K562 (cell line): ENCODE measurements around the gene C1QTNF6. TPM values are rescaled to one million over a fixed set of nuclear protein-coding genes. Genes with fewer than 3 reads are reported as not detected.

Source experiments
- ATAC-seq: fragments of 200-7000 bp; cut with Tn5 transposase; 3 replicates; pipeline ENCODE4 v1.9.1; 2020; ENCODE audit warnings: moderate library complexity
- BruUV-seq: library from RNA; stranded (reverse); fragments of 400-500 nt; replicated peaks from 2 replicates; lab custom pipeline; 2021; lab: Mats Ljungman, UMichigan
- CTCF ChIA-PET: fragments of 300-600 bp; formaldehyde crosslinking; extraction: SDS; loops from one replicate; lab custom pipeline; 2021; ENCODE audit warnings: low intra/inter-chr PET ratio; lab: Yijun Ruan, JAX
- POLR2A ChIA-PET: fragments of 300-600, 350-650 bp; sonication (Branson Sonifier 250); formaldehyde crosslinking; extraction: SDS; loops from one replicate; lab custom pipeline; 2021; ENCODE audit warnings: antibody characterized with exemption, inconsistent platforms; lab: Yijun Ruan, JAX
- DNase-seq, 4 experiments: peaks; one replicate each; pipeline versions ENCODE4 v3.0.0 to v3.0.0-alpha.2; 2011 to 2018; ENCODE audit warnings: low spot score in 3 of 4, mixed read lengths in 3 of 4; ENCODE audit errors: extremely low read depth in 1 of 4
- FAIRE-seq: peaks from 2 replicates; lab custom pipeline; 2011; peaks lifted over from hg19 to GRCh38; lab: Jason Lieb, UNC
- H2AFZ ChIP-seq: 2 replicates; pipeline ENCODE4 v1.6.0; 2011; ENCODE audit warnings: low read depth, low read length, control low read depth, inconsistent platforms
- H3K27ac ChIP-seq: fragments of 200-600 bp; 3 replicates; pipeline ENCODE4 v1.8.0; 2011; ENCODE audit warnings: low read depth, mild to moderate bottlenecking, control low read depth, inconsistent platforms, low read length, moderate library complexity, mixed read lengths; ENCODE audit errors: extremely low read depth
- H3K27me3 ChIP-seq, 2 experiments: fragments of 300-600 bp in 1 of 2; 2 replicates in 1 of 2; 3 replicates in 1 of 2; pipeline versions ENCODE4 v1.6.0 to v1.8.0; 2011; ENCODE audit warnings: inconsistent platforms in 2 of 2, low read length in 2 of 2, mild to moderate bottlenecking in 1 of 2, mixed read lengths in 1 of 2, moderate library complexity in 1 of 2; ENCODE audit not compliant: control insufficient read depth in 2 of 2, insufficient read depth in 2 of 2
- H3K36me3 ChIP-seq: fragments of 300-600 bp; 3 replicates; pipeline ENCODE4 v1.8.0; 2011; ENCODE audit warnings: mild to moderate bottlenecking, low read length, inconsistent platforms; ENCODE audit not compliant: control insufficient read depth, insufficient read depth
- H3K4me1 ChIP-seq, 2 experiments: fragments of 200-600 bp in 1 of 2; replicated peaks in 1 of 2; 2 replicates in 1 of 2; 3 replicates in 1 of 2; pipeline versions ENCODE4 v1.5.1 to v1.8.0; 2011; ENCODE audit warnings: inconsistent platforms in 2 of 2, low read length in 2 of 2, mild to moderate bottlenecking in 1 of 2, mixed read lengths in 1 of 2, moderate library complexity in 1 of 2; ENCODE audit not compliant: control insufficient read depth in 2 of 2, insufficient read depth in 2 of 2
- H3K4me2 ChIP-seq: 2 replicates; pipeline ENCODE4 v1.6.1; 2011; ENCODE audit warnings: low read length, control low read depth, inconsistent platforms, mixed read lengths; ENCODE audit not compliant: insufficient read depth
- H3K4me3 ChIP-seq: fragments of 200-600 bp; sonication (generic), shearing (Covaris generic); 2 replicates; pipeline ENCODE4 v1.5.1; 2016; ENCODE audit warnings: control low read depth, inconsistent platforms
- H3K79me2 ChIP-seq: fragments of 200-600 bp; 3 replicates; pipeline ENCODE4 v1.8.0; 2011; ENCODE audit warnings: low read length, inconsistent platforms; ENCODE audit not compliant: control insufficient read depth, insufficient read depth
- H3K9ac ChIP-seq, 2 experiments: 2 replicates each; pipeline versions ENCODE4 v1.6.0 to v1.6.1; 2011; ENCODE audit warnings: low read depth in 2 of 2, low read length in 2 of 2, control low read depth in 1 of 2, inconsistent platforms in 1 of 2, mild to moderate bottlenecking in 1 of 2, mixed read lengths in 1 of 2; ENCODE audit not compliant: insufficient read depth in 1 of 2
- H3K9me1 ChIP-seq: one replicate; pipeline ENCODE4 v1.6.0; 2011; ENCODE audit warnings: inconsistent platforms, mild to moderate bottlenecking, low read length, moderate library complexity; ENCODE audit not compliant: control insufficient read depth, insufficient read depth
- H3K9me3 ChIP-seq: replicated peaks from 2 replicates; pipeline ENCODE4 v1.5.1; 2011; ENCODE audit warnings: low read depth, low read length, inconsistent platforms; ENCODE audit not compliant: control insufficient read depth, insufficient read depth
- H4K20me1 ChIP-seq: replicated peaks from 2 replicates; pipeline ENCODE4 v1.6.1; 2011; ENCODE audit warnings: low read length, inconsistent platforms, mixed read lengths; ENCODE audit not compliant: control insufficient read depth, insufficient read depth
- BCOR ChIP-seq: fragments of 450-650 bp; IDR thresholded peaks from 2 replicates; pipeline ENCODE4 v1.6.1; 2016
- DDX20 ChIP-seq: fragments of 450-650 bp; IDR thresholded peaks from 2 replicates; pipeline ENCODE4 v1.6.1; 2016; ENCODE audit warnings: missing genetic modification characterization, low read depth, mild to moderate bottlenecking, missing compliant biosample characterization, moderate library complexity
- DPF2 ChIP-seq: fragments of 450-650 bp; IDR thresholded peaks from 2 replicates; pipeline ENCODE4 v1.6.1; 2016
- ESRRA ChIP-seq: fragments of 450-650 bp; IDR thresholded peaks from 2 replicates; pipeline ENCODE4 v1.6.1; 2014; ENCODE audit warnings: low read depth, mild to moderate bottlenecking, moderate library complexity, borderline replicate concordance
- HCFC1 ChIP-seq: IDR thresholded peaks from 2 replicates; pipeline ENCODE4 v1.6.1; 2012; ENCODE audit warnings: low read depth, low read length, improper control_type of control experiment
- HDAC8 ChIP-seq: fragments of 450-650 bp; IDR thresholded peaks from 2 replicates; pipeline ENCODE4 v1.6.1; 2016; ENCODE audit warnings: mild to moderate bottlenecking, missing genetic modification characterization, moderate library complexity, missing compliant biosample characterization
- KLF1 ChIP-seq: fragments of 450-650 bp; IDR thresholded peaks from 2 replicates; pipeline ENCODE4 v1.6.1; 2016; ENCODE audit warnings: missing genetic modification characterization, missing compliant biosample characterization
- NCOR1 ChIP-seq: fragments of 450-650 bp; IDR thresholded peaks from 2 replicates; pipeline ENCODE4 v1.6.1; 2016; ENCODE audit warnings: mild to moderate bottlenecking, moderate library complexity
- NFRKB ChIP-seq: fragments of 450-650 bp; IDR thresholded peaks from 2 replicates; pipeline ENCODE4 v1.6.1; 2016; ENCODE audit warnings: low read depth
- NFYB ChIP-seq: IDR thresholded peaks from 2 replicates; pipeline ENCODE4 v1.6.1; 2011; ENCODE audit warnings: mild to moderate bottlenecking, moderate library complexity; ENCODE audit not compliant: insufficient read length; ENCODE audit errors: extremely low read depth
- RBM25 ChIP-seq: fragments of 200-400 bp; formaldehyde crosslinking; IDR thresholded peaks from 2 replicates; pipeline ENCODE4 v1.6.1; 2018; ENCODE audit warnings: low read length, low read depth, moderate library complexity; ENCODE audit not compliant: severe bottlenecking
- TCF7L2 ChIP-seq: fragments of 150-350 bp; IDR thresholded peaks from 2 replicates; pipeline ENCODE4 v1.6.1; 2016; ENCODE audit warnings: low read depth, mild to moderate bottlenecking, low read length, moderate library complexity
- ZFP36 ChIP-seq: fragments of 150-350 bp; IDR thresholded peaks from 2 replicates; pipeline ENCODE4 v1.6.1; 2018; ENCODE audit warnings: low read length, low read depth; ENCODE audit not compliant: partially characterized antibody
- ZNF696 ChIP-seq: fragments of 250-450 bp; sonication (Bioruptor Pico); conservative IDR thresholded peaks from 2 replicates; pipeline ENCODE4 v1.4.0; 2020; ENCODE audit warnings: mild to moderate bottlenecking, moderate library complexity
- ZNF699 ChIP-seq: fragments of 250-450 bp; sonication (Bioruptor Pico); IDR thresholded peaks from 2 replicates; pipeline ENCODE4 v1.8.0; 2021; ENCODE audit warnings: mild to moderate bottlenecking, moderate library complexity; ENCODE audit not compliant: insufficient replicate concordance
- WGBS: fragments of 100-300 bp; shearing (Covaris generic); methylation state at CpG from one replicate; pipeline ENCODE4 v1.1.6; 2016; ENCODE audit warnings: low coverage, mixed read lengths; ENCODE audit not compliant: insufficient coverage; ENCODE audit errors: missing lambda C conversion rate; 5-methylcytosine and 5-hydroxymethylcytosine counted together
- in situ Hi-C: fragments of 300-500 bp; cut with MboI; formaldehyde crosslinking; loops from 4 replicates; pipeline ENCODE4 v1.15.0; 2018; ENCODE audit warnings: inconsistent platforms, mixed read lengths
- intact Hi-C: fragments of 100-400 bp; cut with micrococcal nuclease; formaldehyde crosslinking; loops from 2 replicates; pipeline ENCODE4 v1.14.2; 2022
- polyA plus RNA-seq, 8 experiments: library from polyadenylated mRNA; depleted of rRNA in 4 of 8; stranded (reverse) in 5 of 8; unstranded in 3 of 8; fragments of >200 nt; fragmentation: Nextera tagmentation in 2 of 8; fragmentation: Illumina TruSeq in 1 of 8; extraction: Ambion mirVana in 2 of 8; extraction: Trizol in 1 of 8; gene quantifications; 2 replicates each; pipeline versions ENCODE4 v1.2.1 to v1.2.3, GENCODE V29; 2011 to 2014; ENCODE audit warnings: inconsistent platforms in 1 of 8, missing spikeins in 1 of 8
- total RNA-seq, 7 experiments: library from RNA; depleted of rRNA in 6 of 7; stranded (reverse); fragments of >200 nt in 6 of 7; fragmentation: Illumina TruSeq in 2 of 7; extraction: Trizol in 2 of 7; gene quantifications; 2 replicates each; pipeline versions ENCODE4 v1.2.1 to v1.2.3, GENCODE V29; 2011 to 2021; ENCODE audit warnings: low replicate concordance in 1 of 7
- TF ChIP-seq, protein P1 (sequence below): fragments of 200-400 bp; formaldehyde crosslinking; IDR thresholded peaks from 2 replicates; pipeline ENCODE4 v1.6.1; 2017; ENCODE audit warnings: mild to moderate bottlenecking, low read depth, low read length, moderate library complexity
- TF ChIP-seq, protein P2 (sequence below): sonication (generic); formaldehyde crosslinking; IDR thresholded peaks from 2 replicates; pipeline ENCODE4 v1.8.1; 2023; ENCODE audit warnings: mild to moderate bottlenecking, missing genetic modification reagents
- TF ChIP-seq, protein P3 (sequence below): fragments of 250-450 bp; sonication (Bioruptor Pico); IDR thresholded peaks from 2 replicates; pipeline ENCODE4 v1.8.0; 2022; ENCODE audit warnings: moderate library complexity, mild to moderate bottlenecking, inconsistent platforms

The C1QTNF6 gene
- total and polyA plus RNA-seq, 9 of the 15 experiments (the other 6 are each of a cell fraction or from before 2014, with no cell fraction given), result 0.18 to 0.92 (median 0.55) TPM

GRCh38 chr22:37235897-37236607 is 48.0 kb upstream of the C1QTNF6 start:
- 95% methylated on average over 2 of the region's 3 CpGs for WGBS
- H3K27ac ChIP-seq, result no peak overlapping the region
- in situ Hi-C loops, result no loop called here
- ChIA-PET POLR2A (no interaction called here), CTCF (no interaction called here)
- intact Hi-C loops, result no loop called here
- H3K4me1 ChIP-seq, result peaks cover 3 to 27% of the 10 kb centered on the region in 2 experiments; a peak in 3 of 5 replicates
- DNase-seq, result no peak
- H4K20me1 ChIP-seq, result peaks cover 3% of the 10 kb centered on the region
- ATAC-seq, result no peak
- H3K27me3 ChIP-seq, result no peaks in the 10 kb centered on the region
- H3K4me3 ChIP-seq, result no peak overlapping the region
- BruUV-seq, result no TSS peak
- H2AFZ ChIP-seq, result no peak overlapping the region
- H3K9ac ChIP-seq, result no peak overlapping the region
- H3K36me3 ChIP-seq, result peaks cover 75% of the 10 kb centered on the region; the same call in 2 of the 3 replicates
- no peaks in the 10 kb centered on the region for H3K9me1 ChIP-seq
- no peak for FAIRE-seq
- peaks cover 27% of the 10 kb centered on the region for H3K79me2 ChIP-seq
- H3K9me3 ChIP-seq, result no peaks in the 10 kb centered on the region
- no peak overlapping the region for H3K4me2 ChIP-seq
- TF ChIP-seq HDAC8 (tag) (no peak), RBM25 (peak; percentile 87), TCF7L2 (no peak), NFRKB (no peak), ZNF696 (CRISPR knock-in tag) (no peak), BCOR (0 out of 2 replicates have a peak, but pooled peaks have one; percentile 11), DDX20 (tag) (no peak), ZFP36 (peak; percentile 57), NFYB (no peak), ESRRA (peak; percentile 34; the same call in 1 of the 2 replicates), HCFC1 (no peak), DPF2 (no peak), NCOR1 (no peak), ZNF699 (no peak), KLF1 (tag) (no peak)
- TF ChIP-seq, protein P1, sequence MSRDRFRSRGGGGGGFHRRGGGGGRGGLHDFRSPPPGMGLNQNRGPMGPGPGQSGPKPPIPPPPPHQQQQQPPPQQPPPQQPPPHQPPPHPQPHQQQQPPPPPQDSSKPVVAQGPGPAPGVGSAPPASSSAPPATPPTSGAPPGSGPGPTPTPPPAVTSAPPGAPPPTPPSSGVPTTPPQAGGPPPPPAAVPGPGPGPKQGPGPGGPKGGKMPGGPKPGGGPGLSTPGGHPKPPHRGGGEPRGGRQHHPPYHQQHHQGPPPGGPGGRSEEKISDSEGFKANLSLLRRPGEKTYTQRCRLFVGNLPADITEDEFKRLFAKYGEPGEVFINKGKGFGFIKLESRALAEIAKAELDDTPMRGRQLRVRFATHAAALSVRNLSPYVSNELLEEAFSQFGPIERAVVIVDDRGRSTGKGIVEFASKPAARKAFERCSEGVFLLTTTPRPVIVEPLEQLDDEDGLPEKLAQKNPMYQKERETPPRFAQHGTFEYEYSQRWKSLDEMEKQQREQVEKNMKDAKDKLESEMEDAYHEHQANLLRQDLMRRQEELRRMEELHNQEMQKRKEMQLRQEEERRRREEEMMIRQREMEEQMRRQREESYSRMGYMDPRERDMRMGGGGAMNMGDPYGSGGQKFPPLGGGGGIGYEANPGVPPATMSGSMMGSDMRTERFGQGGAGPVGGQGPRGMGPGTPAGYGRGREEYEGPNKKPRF, result no peak
- TF ChIP-seq, protein P2, sequence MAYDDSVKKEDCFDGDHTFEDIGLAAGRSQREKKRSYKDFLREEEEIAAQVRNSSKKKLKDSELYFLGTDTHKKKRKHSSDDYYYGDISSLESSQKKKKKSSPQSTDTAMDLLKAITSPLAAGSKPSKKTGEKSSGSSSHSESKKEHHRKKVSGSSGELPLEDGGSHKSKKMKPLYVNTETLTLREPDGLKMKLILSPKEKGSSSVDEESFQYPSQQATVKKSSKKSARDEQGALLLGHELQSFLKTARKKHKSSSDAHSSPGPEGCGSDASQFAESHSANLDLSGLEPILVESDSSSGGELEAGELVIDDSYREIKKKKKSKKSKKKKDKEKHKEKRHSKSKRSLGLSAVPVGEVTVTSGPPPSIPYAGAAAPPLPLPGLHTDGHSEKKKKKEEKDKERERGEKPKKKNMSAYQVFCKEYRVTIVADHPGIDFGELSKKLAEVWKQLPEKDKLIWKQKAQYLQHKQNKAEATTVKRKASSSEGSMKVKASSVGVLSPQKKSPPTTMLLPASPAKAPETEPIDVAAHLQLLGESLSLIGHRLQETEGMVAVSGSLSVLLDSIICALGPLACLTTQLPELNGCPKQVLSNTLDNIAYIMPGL (CRISPR knock-in tag), result no peak
- TF ChIP-seq, protein P3, sequence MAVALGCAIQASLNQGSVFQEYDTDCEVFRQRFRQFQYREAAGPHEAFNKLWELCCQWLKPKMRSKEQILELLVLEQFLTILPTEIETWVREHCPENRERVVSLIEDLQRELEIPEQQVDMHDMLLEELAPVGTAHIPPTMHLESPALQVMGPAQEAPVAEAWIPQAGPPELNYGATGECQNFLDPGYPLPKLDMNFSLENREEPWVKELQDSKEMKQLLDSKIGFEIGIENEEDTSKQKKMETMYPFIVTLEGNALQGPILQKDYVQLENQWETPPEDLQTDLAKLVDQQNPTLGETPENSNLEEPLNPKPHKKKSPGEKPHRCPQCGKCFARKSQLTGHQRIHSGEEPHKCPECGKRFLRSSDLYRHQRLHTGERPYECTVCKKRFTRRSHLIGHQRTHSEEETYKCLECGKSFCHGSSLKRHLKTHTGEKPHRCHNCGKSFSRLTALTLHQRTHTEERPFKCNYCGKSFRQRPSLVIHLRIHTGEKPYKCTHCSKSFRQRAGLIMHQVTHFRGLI, result no peak
